ENCODE results near the gene IGIP. TPM values are rescaled to one million over a fixed set of nuclear protein-coding genes. Genes with fewer than 3 reads are reported as not detected.

IGIP gene
- total and polyA plus RNA-seq, 8 donors = 2.6 to 8.0 (median 5.8) TPM

DNA sequence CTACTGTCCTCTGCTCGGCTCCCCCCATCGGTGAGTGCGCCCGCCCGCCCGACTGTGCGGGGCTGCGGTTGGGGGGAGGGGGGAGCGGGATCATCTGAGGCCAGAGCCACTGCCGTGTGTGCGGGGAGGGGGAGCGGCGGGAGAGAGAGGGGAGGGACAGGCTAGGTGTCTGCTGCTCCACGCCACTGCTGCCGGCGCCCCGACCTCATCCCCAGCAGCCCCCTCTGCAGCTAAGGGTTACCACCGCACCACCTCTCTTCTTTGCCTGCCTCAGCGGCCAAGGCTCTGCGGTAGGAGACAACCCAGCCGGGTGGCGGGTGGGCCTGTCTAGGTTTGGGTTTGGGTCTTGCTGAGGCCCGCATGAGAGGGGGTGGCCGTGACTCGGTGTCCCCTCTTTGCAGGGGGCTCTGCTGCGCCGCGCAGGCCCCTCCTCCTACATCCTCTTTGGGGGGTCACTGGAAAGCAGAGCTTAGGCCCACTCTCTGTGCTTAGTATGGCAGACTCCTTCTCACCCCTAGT, 12.5 kb upstream of the IGIP start:
- intact Hi-C loops (cut with DNase I) = no loop called here
- no peaks in the 10 kb centered on the region for H3K27me3 ChIP-seq
- peak; percentile 25 to 77 (median 44) for DNase-seq
- peaks cover 11 to 45% (median 37%) of the 10 kb centered on the region in 3 donors for H3K4me1 ChIP-seq
- TF ChIP-seq, protein P1, sequence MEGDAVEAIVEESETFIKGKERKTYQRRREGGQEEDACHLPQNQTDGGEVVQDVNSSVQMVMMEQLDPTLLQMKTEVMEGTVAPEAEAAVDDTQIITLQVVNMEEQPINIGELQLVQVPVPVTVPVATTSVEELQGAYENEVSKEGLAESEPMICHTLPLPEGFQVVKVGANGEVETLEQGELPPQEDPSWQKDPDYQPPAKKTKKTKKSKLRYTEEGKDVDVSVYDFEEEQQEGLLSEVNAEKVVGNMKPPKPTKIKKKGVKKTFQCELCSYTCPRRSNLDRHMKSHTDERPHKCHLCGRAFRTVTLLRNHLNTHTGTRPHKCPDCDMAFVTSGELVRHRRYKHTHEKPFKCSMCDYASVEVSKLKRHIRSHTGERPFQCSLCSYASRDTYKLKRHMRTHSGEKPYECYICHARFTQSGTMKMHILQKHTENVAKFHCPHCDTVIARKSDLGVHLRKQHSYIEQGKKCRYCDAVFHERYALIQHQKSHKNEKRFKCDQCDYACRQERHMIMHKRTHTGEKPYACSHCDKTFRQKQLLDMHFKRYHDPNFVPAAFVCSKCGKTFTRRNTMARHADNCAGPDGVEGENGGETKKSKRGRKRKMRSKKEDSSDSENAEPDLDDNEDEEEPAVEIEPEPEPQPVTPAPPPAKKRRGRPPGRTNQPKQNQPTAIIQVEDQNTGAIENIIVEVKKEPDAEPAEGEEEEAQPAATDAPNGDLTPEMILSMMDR (IDR thresholded peaks at IDR 0.05) = no peak
- H3K36me3 ChIP-seq = no peaks in the 10 kb centered on the region
- WGBS, 2 donors = 1 to 3% methylated on average over 13 to 28 of the region's 28 CpGs
- H3K9me3 ChIP-seq = no peaks in the 10 kb centered on the region
- ATAC-seq = peak in 3 of 4 donors; percentile 8 to 24 (median 15)
- H3K27ac ChIP-seq = peak overlapping the region; percentile 80 to 95 (median 88)
- H3K4me3 ChIP-seq = peak overlapping the region; percentile 68 to 74 (median 72)
- no peak for FAIRE-seq

DNA sequence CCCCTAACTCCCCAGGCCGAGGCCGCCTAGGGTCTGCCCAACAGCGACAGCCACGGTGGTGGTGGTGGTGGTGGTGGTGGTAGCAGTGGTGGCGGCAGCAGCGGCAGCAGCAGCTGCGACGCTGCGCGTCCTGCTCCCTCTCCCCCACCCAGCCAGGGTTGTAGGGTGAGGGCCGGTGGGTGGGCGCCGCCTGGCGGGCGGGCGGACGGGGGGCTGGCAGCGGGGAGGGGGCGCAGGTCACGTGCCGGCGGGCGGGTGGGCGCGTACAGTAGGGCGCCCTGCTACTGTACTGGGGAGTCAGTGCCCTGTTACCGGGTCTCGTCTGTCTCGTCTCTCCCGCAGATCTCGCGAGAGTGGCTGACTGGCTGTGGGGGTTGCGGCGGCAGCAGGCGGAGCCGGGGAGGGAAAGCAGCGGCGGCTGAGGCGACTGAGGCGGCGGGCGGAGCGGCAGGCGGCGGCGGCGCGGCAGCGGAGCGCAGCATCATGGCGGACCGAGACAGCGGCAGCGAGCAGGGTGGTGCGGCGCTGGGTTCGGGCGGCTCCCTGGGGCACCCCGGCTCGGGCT, 12.0 kb upstream of the IGIP start, which contains the start of gene PURA:
PURA (plus strand) TSS at position 411 of the 565 bp plus-strand sequence; CDS start at position 484, 73 bp downstream.
- ATAC-seq = peak; percentile 79 to 93 (median 90)
- Histone ChIP-seq H3K9me3 (no peaks in the 10 kb centered on the region), H3K27ac (peak within 1 kb of the TSS; percentile 80 to 95 (median 88)), H3K36me3 (no peaks in the 10 kb centered on the region), H3K4me1 (peaks cover 11 to 51% (median 42%) of the 10 kb centered on the region in 3 donors), H3K4me3 (peak within 1 kb of the TSS; percentile 68 to 74 (median 72)), H3K27me3 (no peaks in the 10 kb centered on the region)
- intact Hi-C loops (cut with DNase I) = no loop called here
- WGBS, 2 donors = 0 to 1% methylated on average over 13 to 60 of the region's 60 CpGs
- FAIRE-seq = no peak
- TF ChIP-seq, protein P1 (IDR thresholded peaks at IDR 0.05) = no peak
- DNase-seq = peak; percentile 96 to 99 (median 96)

DNA sequence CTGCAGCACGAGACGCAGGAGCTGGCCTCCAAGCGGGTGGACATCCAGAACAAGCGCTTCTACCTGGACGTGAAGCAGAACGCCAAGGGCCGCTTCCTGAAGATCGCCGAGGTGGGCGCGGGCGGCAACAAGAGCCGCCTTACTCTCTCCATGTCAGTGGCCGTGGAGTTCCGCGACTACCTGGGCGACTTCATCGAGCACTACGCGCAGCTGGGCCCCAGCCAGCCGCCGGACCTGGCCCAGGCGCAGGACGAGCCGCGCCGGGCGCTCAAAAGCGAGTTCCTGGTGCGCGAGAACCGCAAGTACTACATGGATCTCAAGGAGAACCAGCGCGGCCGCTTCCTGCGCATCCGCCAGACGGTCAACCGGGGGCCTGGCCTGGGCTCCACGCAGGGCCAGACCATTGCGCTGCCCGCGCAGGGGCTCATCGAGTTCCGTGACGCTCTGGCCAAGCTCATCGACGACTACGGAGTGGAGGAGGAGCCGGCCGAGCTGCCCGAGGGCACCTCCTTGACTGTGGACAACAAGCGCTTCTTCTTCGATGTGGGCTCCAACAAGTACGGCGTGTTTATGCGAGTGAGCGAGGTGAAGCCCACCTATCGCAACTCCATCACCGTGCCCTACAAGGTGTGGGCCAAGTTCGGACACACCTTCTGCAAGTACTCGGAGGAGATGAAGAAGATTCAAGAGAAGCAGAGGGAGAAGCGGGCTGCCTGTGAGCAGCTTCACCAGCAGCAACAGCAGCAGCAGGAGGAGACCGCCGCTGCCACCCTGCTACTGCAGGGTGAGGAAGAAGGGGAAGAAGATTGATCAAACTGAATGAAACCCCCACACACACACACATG, 11.2 kb upstream of the IGIP start:
- WGBS, 2 donors = 2% methylated on average over 62 to 65 of the region's 65 CpGs
- Histone ChIP-seq H3K4me3 (peak overlapping the region; percentile 68 to 74 (median 72)), H3K36me3 (no peaks in the 10 kb centered on the region), H3K27me3 (no peaks in the 10 kb centered on the region), H3K4me1 (peaks cover 8 to 50% (median 43%) of the 10 kb centered on the region in 3 donors), H3K9me3 (no peaks in the 10 kb centered on the region), H3K27ac (peak overlapping the region; percentile 80 to 95 (median 88))
- ATAC-seq (peak; percentile 42 to 61 (median 60)), DNase-seq (peak; percentile 60 to 90 (median 70)), FAIRE-seq (no peak)
- TF ChIP-seq, protein P1 (IDR thresholded peaks at IDR 0.05) = no peak
- intact Hi-C loops (cut with DNase I) = no loop called here

DNA sequence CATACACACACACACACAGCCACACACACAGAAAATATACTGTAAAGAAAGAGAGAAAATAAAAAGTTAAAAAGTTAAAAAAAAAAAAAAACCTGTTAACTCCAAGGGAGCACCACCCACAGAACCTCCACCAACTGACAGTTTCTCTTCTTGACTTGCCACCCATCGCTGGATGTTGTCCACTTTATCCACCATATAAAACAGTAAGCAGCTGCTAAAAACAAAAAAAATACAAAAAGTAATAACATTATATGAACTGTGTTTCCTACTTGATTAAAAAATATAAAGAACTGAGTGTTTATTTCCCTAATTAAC, 10.6 kb upstream of the IGIP start:
- TF ChIP-seq, protein P1 (IDR thresholded peaks at IDR 0.05) = no peak
- Histone ChIP-seq H3K27me3 (no peaks in the 10 kb centered on the region), H3K27ac (peak overlapping the region in 1 of 4 donors; percentile 95), H3K9me3 (no peaks in the 10 kb centered on the region), H3K4me3 (peak overlapping the region; percentile 68 to 74 (median 72)), H3K36me3 (no peaks in the 10 kb centered on the region), H3K4me1 (peaks cover 8 to 44% (median 37%) of the 10 kb centered on the region in 3 donors)
- DNase-seq = no peak
- FAIRE-seq = no peak
- intact Hi-C loops (cut with DNase I) = no loop called here
- WGBS, 2 donors = 26% methylated on average over 1 of the region's 1 CpG
- ATAC-seq = no peak

Measured in pancreas (tissue), 10 donors.